Smooth muscle cell (in vitro differentiated cells): ENCODE data around the gene GLCCI1. TPM values are rescaled to one million over a fixed set of nuclear protein-coding genes. Genes with fewer than 3 reads are reported as not detected.

Source experiments
- DNase-seq: peaks from one replicate; lab custom pipeline; 2025; ENCODE audit not compliant: unreplicated experiment; lab: John Stamatoyannopoulos, UW
- H2AFZ ChIP-seq: fragments of 200-600 bp; sonication (generic); 2 replicates; pipeline ENCODE4 v1.6.0; 2016; ENCODE audit warnings: antibody characterized with exemption, low read depth, mild to moderate bottlenecking
- H3F3A ChIP-seq: fragments of 200-600 bp; sonication (generic); 2 replicates; pipeline ENCODE4 v1.6.0; 2017; ENCODE audit warnings: antibody characterized with exemption, low read depth
- H3K27ac ChIP-seq: fragments of 200-600 bp; sonication (generic); 2 replicates; pipeline ENCODE4 v1.5.1; 2016; ENCODE audit warnings: low read depth, mild to moderate bottlenecking
- H3K27me3 ChIP-seq: fragments of 200-600 bp; sonication (generic); 2 replicates; pipeline ENCODE4 v1.6.1; 2016; ENCODE audit warnings: low read depth, mild to moderate bottlenecking
- H3K36me3 ChIP-seq: fragments of 200-600 bp; sonication (generic); 2 replicates; pipeline ENCODE4 v1.5.1; 2016; ENCODE audit warnings: low read depth
- H3K4me1 ChIP-seq: fragments of 200-600 bp; sonication (generic); 2 replicates; pipeline ENCODE4 v1.5.1; 2016; ENCODE audit warnings: low read depth
- H3K4me2 ChIP-seq: fragments of 200-600 bp; sonication (generic); 2 replicates; pipeline ENCODE4 v1.6.0; 2016; ENCODE audit warnings: mild to moderate bottlenecking
- H3K4me3 ChIP-seq: fragments of 200-600 bp; sonication (generic); 2 replicates; pipeline ENCODE4 v1.5.1; 2016; ENCODE audit warnings: mild to moderate bottlenecking
- H3K79me2 ChIP-seq: fragments of 200-600 bp; sonication (generic); 2 replicates; pipeline ENCODE4 v1.6.0; 2016; ENCODE audit warnings: low read depth, mild to moderate bottlenecking
- H3K9ac ChIP-seq: fragments of 200-600 bp; sonication (generic); 2 replicates; pipeline ENCODE4 v1.6.0; 2016; ENCODE audit warnings: low read depth
- H3K9me3 ChIP-seq: fragments of 200-600 bp; sonication (generic); replicated peaks from 2 replicates; pipeline ENCODE4 v1.5.1; 2016; ENCODE audit warnings: low read depth
- H4K20me1 ChIP-seq: fragments of 200-600 bp; sonication (generic); 2 replicates; pipeline ENCODE4 v1.6.0; 2016; ENCODE audit warnings: low read depth
- CTCF ChIP-seq: fragments of 200-600 bp; sonication (generic); IDR thresholded peaks from 2 replicates; pipeline ENCODE4 v1.5.1; 2017; ENCODE audit warnings: borderline replicate concordance, mild to moderate bottlenecking, antibody characterized with exemption; ENCODE audit not compliant: insufficient read depth, poor library complexity, severe bottlenecking
- WGBS: methylation state at CpG from one replicate; pipeline ENCODE4 v1.1.7; 2016; ENCODE audit warnings: low lambda C conversion rate; 5-methylcytosine and 5-hydroxymethylcytosine counted together
- polyA plus RNA-seq: library from polyadenylated mRNA; unstranded; fragments of >200 nt; fragmentation: Nextera tagmentation; extraction: Ambion mirVana; gene quantifications from 2 replicates; pipeline ENCODE4 v1.2.1, GENCODE V29; 2016
- total RNA-seq: library from RNA; depleted of rRNA; stranded (reverse); fragments of >200 nt; gene quantifications from 2 replicates; pipeline ENCODE4 v1.2.3, GENCODE V29; 2014

GLCCI1 gene
- total and polyA plus RNA-seq, 2 experiments from 2014 or later = 39.0 to 69.9 TPM

- H4K20me1 ChIP-seq = no peaks in the 10 kb centered on the region
- peaks cover 13% of the 10 kb centered on the region for H3K4me1 ChIP-seq
- H3K27me3 ChIP-seq = no peaks in the 10 kb centered on the region
- no peak overlapping the region for H3K4me3 ChIP-seq
- no peak for DNase-seq
- no peak overlapping the region for H3K4me2 ChIP-seq
- H3K27ac ChIP-seq = no peak overlapping the region
- no peaks in the 10 kb centered on the region for H3F3A ChIP-seq
- no peaks in the 10 kb centered on the region for H3K79me2 ChIP-seq
- no peaks in the 10 kb centered on the region for H3K9me3 ChIP-seq
- no peak overlapping the region for H3K9ac ChIP-seq
- H2AFZ ChIP-seq = no peak overlapping the region
- H3K36me3 ChIP-seq = no peaks in the 10 kb centered on the region
- TF ChIP-seq CTCF = no peak
Observed at GRCh38 chr7:7921830-7922229, 46.8 kb upstream of the GLCCI1 start.

- H3K4me2 ChIP-seq = no peak overlapping the region
- no peaks in the 10 kb centered on the region for H3K79me2 ChIP-seq
- no peak overlapping the region for H3K27ac ChIP-seq
- 74% methylated on average over 7 of the region's 7 CpGs for WGBS
- H3K9ac ChIP-seq = no peak overlapping the region
- no peak overlapping the region for H3K4me3 ChIP-seq
- no peak for TF ChIP-seq CTCF
- H3K4me1 ChIP-seq = peaks cover 13% of the 10 kb centered on the region
- no peaks in the 10 kb centered on the region for H4K20me1 ChIP-seq
- no peak for DNase-seq
- H3K36me3 ChIP-seq = no peaks in the 10 kb centered on the region
- H3K27me3 ChIP-seq = no peaks in the 10 kb centered on the region
- no peaks in the 10 kb centered on the region for H3F3A ChIP-seq
- H3K9me3 ChIP-seq = no peaks in the 10 kb centered on the region
- no peak overlapping the region for H2AFZ ChIP-seq
Observed at GRCh38 chr7:7922684-7923385, 45.8 kb upstream of the GLCCI1 start.

- Histone ChIP-seq H3K36me3 (no peaks in the 10 kb centered on the region), H2AFZ (no peak overlapping the region), H3K9me3 (no peaks in the 10 kb centered on the region), H3K4me3 (no peak overlapping the region), H3K27me3 (no peaks in the 10 kb centered on the region), H3K27ac (no peak overlapping the region), H3K4me1 (peaks cover 13% of the 10 kb centered on the region), H3K9ac (no peak overlapping the region), H3F3A (no peaks in the 10 kb centered on the region), H3K4me2 (no peak overlapping the region), H3K79me2 (no peaks in the 10 kb centered on the region), H4K20me1 (no peaks in the 10 kb centered on the region)
- no peak for DNase-seq
- WGBS = 77% methylated on average over 1 of the region's 1 CpG
- TF ChIP-seq CTCF = no peak
Observed at GRCh38 chr7:7923818-7924217, 44.8 kb upstream of the GLCCI1 start.

- Histone ChIP-seq H3F3A (no peaks in the 10 kb centered on the region), H3K36me3 (no peaks in the 10 kb centered on the region), H4K20me1 (no peaks in the 10 kb centered on the region), H3K27ac (no peak overlapping the region), H2AFZ (no peak overlapping the region), H3K9me3 (no peaks in the 10 kb centered on the region), H3K27me3 (no peaks in the 10 kb centered on the region), H3K4me2 (no peak overlapping the region), H3K4me1 (peaks cover 13% of the 10 kb centered on the region), H3K79me2 (no peaks in the 10 kb centered on the region), H3K9ac (no peak overlapping the region), H3K4me3 (no peak overlapping the region)
- DNase-seq = no peak
- no peak for TF ChIP-seq CTCF
Observed at GRCh38 chr7:7924303-7924702, 44.3 kb upstream of the GLCCI1 start.
